GM18520 (cell line): ENCODE data around the gene MDFIC.

Experiments
- ATAC-seq: cut with Tn5 transposase; IDR thresholded peaks from one replicate; pipeline ENCODE4 v1.9.1; 2021; ENCODE audit not compliant: unreplicated experiment

Gene MDFIC

DNA sequence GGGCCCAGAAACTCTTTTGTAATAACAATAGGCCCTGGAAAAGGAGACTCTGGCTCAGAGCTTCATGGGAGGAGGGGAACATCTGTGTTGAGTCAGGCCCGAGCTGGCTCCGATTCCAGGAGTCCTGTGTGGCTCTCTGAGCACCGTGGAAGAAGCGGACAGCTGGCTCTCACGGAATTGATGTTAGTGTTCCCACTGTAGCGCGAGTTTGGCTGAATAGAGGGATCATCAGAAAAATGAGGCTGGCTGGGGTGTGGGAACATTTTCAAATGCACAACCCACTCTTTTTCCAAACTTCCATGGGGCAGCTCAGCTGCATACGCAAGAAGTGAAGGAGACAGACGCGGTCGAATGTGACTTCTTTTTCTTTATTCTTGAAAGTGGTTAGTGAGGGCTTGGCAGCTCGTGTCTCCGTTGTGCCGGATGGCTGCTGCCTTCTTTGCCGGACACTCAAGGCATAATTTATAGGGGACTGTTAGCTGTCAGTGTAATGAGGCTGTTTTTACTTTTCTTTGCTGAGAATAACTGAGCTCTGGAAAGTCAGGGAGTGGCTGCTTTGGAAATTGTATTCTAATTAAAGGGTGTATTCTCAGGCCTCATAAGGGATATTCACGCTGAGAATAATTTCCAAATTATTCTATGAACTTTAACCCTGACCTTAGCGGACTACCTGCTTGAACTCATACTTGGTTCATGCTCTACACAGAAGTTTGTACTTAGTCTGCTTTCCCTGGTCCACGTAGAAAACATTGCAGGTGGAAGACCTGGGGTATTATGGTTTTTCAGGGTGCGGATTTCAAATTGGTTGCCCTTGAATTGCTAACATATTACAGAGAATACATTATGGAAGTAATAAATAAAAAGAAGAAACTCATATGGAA lies 23.1 kb downstream of the MDFIC start:
- ATAC-seq: no peak

DNA sequence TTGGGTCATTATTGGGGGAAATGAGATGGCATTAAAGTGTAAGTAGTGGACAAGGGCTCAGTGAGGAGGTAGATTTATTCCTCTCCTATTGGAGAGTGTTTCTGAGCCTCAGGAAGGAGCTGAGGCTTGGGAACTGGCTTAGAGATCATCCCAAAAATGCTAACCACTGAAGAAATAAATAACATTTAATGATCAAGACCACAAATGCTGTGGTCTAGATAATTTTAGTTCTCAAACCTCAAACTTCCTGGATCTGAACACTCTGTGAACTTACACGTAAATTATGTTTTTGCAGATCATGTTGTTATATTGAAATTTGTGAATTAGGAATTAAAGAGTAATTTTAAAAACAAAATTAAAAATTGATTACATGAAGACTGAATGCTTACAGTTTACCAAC lies 27.3 kb downstream of the MDFIC start:
- ATAC-seq: no peak

- no peak for ATAC-seq
Observed at GRCh38 chr7:114952296-114952695, 30.4 kb downstream of the MDFIC start.

DNA sequence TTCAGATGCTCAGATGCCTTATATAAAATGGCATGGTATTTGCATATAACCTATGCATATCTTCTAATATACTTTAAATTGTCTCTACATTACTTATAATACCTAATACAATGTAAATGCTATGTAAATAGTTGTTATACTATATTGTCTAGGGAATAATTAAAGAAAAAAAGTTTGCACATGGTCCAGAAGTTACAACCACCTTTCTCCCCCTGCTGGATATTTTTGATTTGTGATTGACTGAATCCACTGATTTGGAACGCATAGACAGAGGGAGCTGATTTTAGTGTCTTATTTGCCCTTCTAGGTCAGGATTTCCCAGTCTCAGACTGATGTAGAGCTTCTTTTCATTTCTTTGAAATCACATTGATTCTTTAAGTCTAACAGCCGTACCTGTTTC lies 31.8 kb downstream of the MDFIC start:
- ATAC-seq: no peak

DNA sequence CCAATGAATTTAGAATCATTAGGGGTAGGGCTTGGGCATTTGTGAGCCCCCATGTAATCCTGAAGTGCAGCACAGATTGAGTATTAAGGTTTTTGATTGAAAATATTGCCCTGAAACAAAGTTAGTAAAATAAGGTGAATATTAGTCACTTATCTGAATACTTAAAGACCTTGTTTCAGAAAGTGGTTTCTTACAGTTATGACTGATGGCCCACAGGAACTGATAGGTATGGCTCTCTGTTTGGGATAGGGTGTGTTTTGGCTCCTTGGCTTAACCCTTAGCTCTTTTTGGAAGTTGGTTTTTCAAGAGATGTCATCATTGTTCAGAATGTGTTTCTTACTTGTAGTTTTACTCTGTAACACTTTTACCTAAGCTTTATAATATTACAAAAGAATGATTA lies 34.8 kb downstream of the MDFIC start:
- peak; percentile 20 for ATAC-seq

- ATAC-seq: no peak
Observed at GRCh38 chr7:114957444-114957843, 35.5 kb downstream of the MDFIC start.

- peak; percentile 87 for ATAC-seq
Observed at GRCh38 chr7:114959931-114960330, 38.0 kb downstream of the MDFIC start.

DNA sequence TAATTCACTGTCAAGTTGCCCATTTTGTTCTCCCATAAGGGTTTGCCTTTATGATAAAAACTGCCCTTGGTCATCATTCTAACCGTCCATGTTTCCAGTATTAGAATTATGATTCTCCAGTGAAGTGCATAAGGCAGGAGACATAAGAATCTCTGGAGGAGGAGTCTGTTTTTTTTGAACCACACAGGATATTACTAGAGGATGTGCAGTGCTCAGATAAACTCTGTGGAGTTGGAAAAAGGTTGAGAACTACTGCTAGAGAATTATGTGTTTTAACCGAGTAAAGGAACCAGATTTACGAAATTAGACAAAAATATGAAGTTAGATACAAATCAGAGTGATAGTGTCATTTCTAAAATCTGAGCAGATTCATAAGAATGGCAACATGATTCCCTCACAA lies 40.5 kb downstream of the MDFIC start:
- ATAC-seq: no peak

DNA sequence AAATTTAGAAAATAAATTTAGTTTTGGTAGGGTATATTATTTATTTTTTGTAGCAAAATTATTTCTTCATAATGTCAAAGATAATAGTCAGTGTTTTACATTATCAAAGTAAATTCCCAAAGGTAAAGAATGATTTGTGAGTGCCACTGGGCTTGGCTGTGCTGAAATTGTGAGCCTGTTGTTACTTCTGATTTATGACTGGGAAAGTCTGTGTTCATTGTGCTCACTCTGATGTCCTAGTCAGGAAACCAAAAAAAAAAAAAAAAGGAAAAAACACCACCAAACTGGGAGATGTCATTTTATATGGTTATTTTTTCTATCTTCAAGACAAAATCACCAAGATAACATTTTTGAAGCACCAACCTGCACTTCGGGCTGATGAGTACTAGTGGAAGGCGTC lies 44.3 kb downstream of the MDFIC start:
- ATAC-seq: no peak

DNA sequence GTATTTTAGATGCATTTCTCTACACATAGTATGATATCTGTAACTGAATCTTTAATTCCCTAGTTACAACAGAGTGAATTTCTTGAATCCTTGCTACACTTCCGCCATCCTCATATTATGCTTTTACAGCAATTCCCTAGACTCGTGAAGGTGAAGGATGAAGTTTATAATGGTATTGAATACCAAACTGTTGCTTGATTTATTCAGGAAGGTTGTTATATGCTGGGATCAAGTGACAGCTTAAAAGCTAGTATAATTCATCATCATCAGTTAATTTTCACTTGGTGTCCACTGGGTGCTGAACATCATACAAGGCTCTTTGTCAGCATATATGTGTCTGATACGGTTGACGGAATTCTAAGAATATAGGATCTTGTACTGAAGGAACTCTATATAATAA lies 47.2 kb downstream of the MDFIC start:
- no peak for ATAC-seq

DNA sequence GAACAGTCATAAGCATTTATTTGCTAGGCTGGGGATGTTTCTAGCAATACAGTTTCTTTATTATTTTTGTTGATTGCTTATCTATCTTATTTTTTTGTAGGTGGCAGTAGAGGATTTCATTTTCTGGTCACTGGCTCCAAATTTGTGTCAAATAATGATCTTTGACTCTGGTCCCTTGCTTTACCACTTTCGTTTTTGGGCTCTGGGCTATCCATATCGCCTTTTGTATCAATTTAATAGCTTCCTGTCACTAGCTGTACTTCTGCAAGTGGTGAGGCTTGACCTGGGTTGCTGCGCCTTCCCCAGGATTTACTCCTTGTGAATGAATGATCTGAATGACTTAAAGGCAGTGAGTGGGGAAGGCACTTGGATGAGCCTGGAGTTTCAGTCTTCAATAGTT lies 48.4 kb downstream of the MDFIC start:
- ATAC-seq: no peak

GRCh38 chr7:114970732-114971131 lies 48.8 kb downstream of the MDFIC start:
- ATAC-seq: no peak

DNA sequence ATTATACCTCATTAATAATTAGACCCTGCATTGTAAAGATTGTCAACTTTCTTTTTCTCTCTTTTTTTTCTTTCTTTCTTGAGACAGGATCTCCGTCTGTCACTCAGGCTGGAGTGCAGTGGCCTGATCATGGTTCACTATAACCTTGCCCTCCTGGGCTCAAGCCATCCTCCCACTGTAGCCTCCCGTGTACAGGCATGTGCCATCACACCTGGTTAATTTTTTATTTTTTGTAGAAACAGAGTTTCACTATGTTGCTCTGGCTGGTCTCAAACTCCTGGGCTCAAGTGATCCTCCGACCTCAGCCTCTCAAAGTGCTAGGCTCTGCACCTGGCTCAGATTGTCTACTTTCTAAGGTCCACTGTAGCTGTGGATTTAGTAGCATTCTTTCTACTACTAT lies 50.7 kb downstream of the MDFIC start:
- ATAC-seq: no peak

- ATAC-seq: no peak
Observed at GRCh38 chr7:114973147-114973546, 51.3 kb downstream of the MDFIC start.

DNA sequence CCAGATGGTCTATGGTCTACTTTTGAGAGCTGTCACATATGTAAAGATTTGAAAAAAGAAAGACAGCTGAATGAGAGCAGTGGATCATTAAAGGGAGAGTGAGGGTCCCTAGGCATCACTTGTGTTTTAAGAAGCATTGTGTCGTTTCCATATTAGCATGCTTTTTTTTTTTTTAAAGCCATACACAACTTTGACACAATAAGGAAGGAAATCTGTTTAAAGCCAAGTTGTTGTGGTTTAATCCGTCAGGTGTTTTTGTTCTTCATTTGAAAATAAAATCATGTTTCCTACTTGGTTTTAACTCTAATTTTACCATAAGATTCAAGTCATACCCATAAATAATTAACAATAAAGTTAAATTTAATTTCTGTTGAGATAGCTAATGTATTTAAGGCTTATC lies 53.5 kb downstream of the MDFIC start:
- ATAC-seq: no peak

- ATAC-seq: no peak
Observed at GRCh38 chr7:114976666-114977065, 54.8 kb downstream of the MDFIC start.

GRCh38 chr7:114977277-114977676 lies 55.4 kb downstream of the MDFIC start:
- ATAC-seq: no peak

DNA sequence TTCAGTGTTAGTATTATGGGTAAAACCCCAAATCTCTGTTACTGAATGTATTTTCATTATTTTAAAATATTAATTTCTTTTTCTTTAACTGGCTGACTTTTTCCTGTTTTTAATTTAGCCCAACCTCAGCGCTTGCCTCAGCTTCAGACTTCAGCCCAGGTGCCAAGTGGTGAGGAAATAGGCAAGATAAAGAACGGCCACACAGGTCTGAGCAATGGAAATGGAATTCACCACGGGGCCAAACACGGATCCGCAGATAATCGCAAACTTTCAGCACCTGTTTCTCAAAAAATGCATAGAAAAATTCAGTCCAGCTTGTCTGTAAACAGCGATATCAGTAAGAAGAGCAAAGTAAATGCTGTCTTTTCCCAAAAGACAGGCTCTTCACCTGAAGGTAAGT lies 57.5 kb downstream of the MDFIC start:
- ATAC-seq: no peak

GRCh38 chr7:114979803-114980507 lies 58.1 kb downstream of the MDFIC start:
- ATAC-seq: no peak

GRCh38 chr7:114981323-114981722 lies 59.4 kb downstream of the MDFIC start:
- ATAC-seq: no peak

GRCh38 chr7:114985116-114985715 lies 63.3 kb downstream of the MDFIC start:
- ATAC-seq: no peak
